Uterine smooth muscle cell (primary cell): Measurements from ENCODE around the gene TINAG. TPM values are rescaled to one million over a fixed set of nuclear protein-coding genes. Genes with fewer than 3 reads are reported as not detected.

ENCODE experiments used
- total RNA-seq: library from RNA; depleted of rRNA; stranded (reverse); fragments of >200 nt; gene quantifications from 2 replicates; pipeline ENCODE4 v1.2.3, GENCODE V29; 2014

The TINAG gene, protein sequence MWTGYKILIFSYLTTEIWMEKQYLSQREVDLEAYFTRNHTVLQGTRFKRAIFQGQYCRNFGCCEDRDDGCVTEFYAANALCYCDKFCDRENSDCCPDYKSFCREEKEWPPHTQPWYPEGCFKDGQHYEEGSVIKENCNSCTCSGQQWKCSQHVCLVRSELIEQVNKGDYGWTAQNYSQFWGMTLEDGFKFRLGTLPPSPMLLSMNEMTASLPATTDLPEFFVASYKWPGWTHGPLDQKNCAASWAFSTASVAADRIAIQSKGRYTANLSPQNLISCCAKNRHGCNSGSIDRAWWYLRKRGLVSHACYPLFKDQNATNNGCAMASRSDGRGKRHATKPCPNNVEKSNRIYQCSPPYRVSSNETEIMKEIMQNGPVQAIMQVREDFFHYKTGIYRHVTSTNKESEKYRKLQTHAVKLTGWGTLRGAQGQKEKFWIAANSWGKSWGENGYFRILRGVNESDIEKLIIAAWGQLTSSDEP
- total RNA-seq: not detected in 2 replicates

GRCh38 chr6:54308289-54308985, at the start of gene TINAG:
Gene TINAG, plus strand, starts transcription at chr6:54308441. Its CDS starts 110 bp downstream, at chr6:54308551.

Other genes starting within 250 kb of the TINAG start
- not detected in 2 replicates for gene MLIP, start 197.0 kb upstream of the TINAG start, total RNA-seq